Astrocyte (in vitro differentiated cells and primary cell): Measurements from ENCODE around the gene XPNPEP3.

ENCODE experiments used
- EZH2 ChIP-seq: IDR thresholded peaks from 2 replicates; pipeline ENCODE4 v1.6.1; 2012; ENCODE audit warnings: mild to moderate bottlenecking, low read length, inconsistent platforms; ENCODE audit not compliant: insufficient read depth
- TF ChIP-seq, protein P1 (sequence below): IDR thresholded peaks from 2 replicates; pipeline ENCODE4 v1.5.1; 2011; ENCODE audit warnings: low read depth, mild to moderate bottlenecking, inconsistent platforms, low read length, moderate library complexity; ENCODE audit not compliant: insufficient read depth

DNA sequence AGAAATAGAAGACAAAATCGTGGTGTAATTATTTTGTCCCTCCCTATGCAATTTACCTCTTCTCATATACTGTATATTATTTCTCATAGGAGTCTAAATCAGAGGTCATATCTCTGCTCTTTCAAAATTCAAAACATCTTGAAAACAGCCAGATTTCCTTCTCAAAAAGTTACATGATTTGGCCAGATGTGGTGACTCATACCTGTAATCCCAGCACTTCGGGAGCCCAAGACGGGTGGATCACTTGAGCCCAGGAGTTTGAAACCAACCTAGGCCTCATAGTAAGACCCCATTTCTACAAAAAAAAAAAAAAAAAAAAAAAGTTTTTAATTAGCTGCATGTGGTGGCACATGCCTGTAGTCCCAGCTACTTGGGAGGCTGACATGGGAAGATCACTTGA lies 33.9 kb downstream of the XPNPEP3 start:
- TF ChIP-seq, protein P1, sequence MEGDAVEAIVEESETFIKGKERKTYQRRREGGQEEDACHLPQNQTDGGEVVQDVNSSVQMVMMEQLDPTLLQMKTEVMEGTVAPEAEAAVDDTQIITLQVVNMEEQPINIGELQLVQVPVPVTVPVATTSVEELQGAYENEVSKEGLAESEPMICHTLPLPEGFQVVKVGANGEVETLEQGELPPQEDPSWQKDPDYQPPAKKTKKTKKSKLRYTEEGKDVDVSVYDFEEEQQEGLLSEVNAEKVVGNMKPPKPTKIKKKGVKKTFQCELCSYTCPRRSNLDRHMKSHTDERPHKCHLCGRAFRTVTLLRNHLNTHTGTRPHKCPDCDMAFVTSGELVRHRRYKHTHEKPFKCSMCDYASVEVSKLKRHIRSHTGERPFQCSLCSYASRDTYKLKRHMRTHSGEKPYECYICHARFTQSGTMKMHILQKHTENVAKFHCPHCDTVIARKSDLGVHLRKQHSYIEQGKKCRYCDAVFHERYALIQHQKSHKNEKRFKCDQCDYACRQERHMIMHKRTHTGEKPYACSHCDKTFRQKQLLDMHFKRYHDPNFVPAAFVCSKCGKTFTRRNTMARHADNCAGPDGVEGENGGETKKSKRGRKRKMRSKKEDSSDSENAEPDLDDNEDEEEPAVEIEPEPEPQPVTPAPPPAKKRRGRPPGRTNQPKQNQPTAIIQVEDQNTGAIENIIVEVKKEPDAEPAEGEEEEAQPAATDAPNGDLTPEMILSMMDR, result no peak
- no peak for TF ChIP-seq EZH2
